Spleen (tissue), 11 donors: Measurements from ENCODE around the gene SIRPB2. TPM values are rescaled to one million over a fixed set of nuclear protein-coding genes. Genes with fewer than 3 reads are reported as not detected.

ENCODE experiments used
- DNase-seq: peaks from one replicate; pipeline ENCODE4 v3.0.0-alpha.2; 2020
- H3K27ac ChIP-seq, 8 donors: fragments of 200-600 bp; sonication (generic) in 7 of 8; 1 replicate in 4 of 8; 2 replicates in 4 of 8; pipeline versions ENCODE4 v1.5.0 to v1.8.0; 2016 to 2021; ENCODE audit warnings: inconsistent platforms in 4 of 8, mild to moderate bottlenecking in 4 of 8, moderate library complexity in 1 of 8
- H3K27me3 ChIP-seq, 7 donors: fragments of 200-600 bp; sonication (generic) in 6 of 7; replicated peaks in 1 of 7; 1 replicate in 4 of 7; 2 replicates in 3 of 7; pipeline versions ENCODE4 v1.5.0 to v1.8.0; 2016 to 2021; ENCODE audit warnings: inconsistent platforms in 3 of 7, mild to moderate bottlenecking in 1 of 7
- H3K36me3 ChIP-seq, 6 donors: fragments of 200-600 bp; sonication (generic) in 5 of 6; 1 replicate in 4 of 6; 2 replicates in 2 of 6; pipeline versions ENCODE4 v1.5.0 to v1.8.0; 2016 to 2021; ENCODE audit warnings: inconsistent platforms in 2 of 6
- H3K4me1 ChIP-seq, 6 donors: fragments of 200-600 bp; sonication (generic) in 5 of 6; 1 replicate in 3 of 6; 2 replicates in 3 of 6; pipeline versions ENCODE4 v1.5.0 to v1.8.0; 2016 to 2021; ENCODE audit warnings: inconsistent platforms in 3 of 6
- H3K4me3 ChIP-seq, 8 donors: fragments of 200-600 bp; sonication (generic) in 7 of 8; 1 replicate in 4 of 8; 2 replicates in 4 of 8; pipeline versions ENCODE4 v1.5.0 to v1.8.0; 2016 to 2021; ENCODE audit warnings: inconsistent platforms in 4 of 8, mild to moderate bottlenecking in 4 of 8, moderate library complexity in 2 of 8
- H3K9me3 ChIP-seq, 8 donors: fragments of 200-600 bp; sonication (generic) in 7 of 8; 1 replicate in 4 of 8; 2 replicates in 4 of 8; pipeline versions ENCODE4 v1.5.0 to v1.8.0; 2016 to 2021; ENCODE audit warnings: inconsistent platforms in 4 of 8
- CTCF ChIP-seq, 11 experiments: fragments of 200-600 bp in 7 of 11; fragments of 450-650 bp in 4 of 11; sonication (generic) in 4 of 11; IDR thresholded peaks in 8 of 11; conservative IDR thresholded peaks in 3 of 11; 1 replicate in 7 of 11; 2 replicates in 4 of 11; pipeline versions ENCODE4 v1.4.0 to v1.8.0; 2016 to 2021; ENCODE audit warnings: antibody characterized with exemption in 11 of 11, inconsistent platforms in 4 of 11, mild to moderate bottlenecking in 1 of 11
- POLR2A ChIP-seq, 3 donors: fragments of 450-650 bp; IDR thresholded peaks; one replicate each; pipeline ENCODE4 v1.5.1; 2017; ENCODE audit warnings: antibody characterized with exemption in 3 of 3, mild to moderate bottlenecking in 1 of 3
- POLR2AphosphoS5 ChIP-seq, 3 donors: sonication (generic); formaldehyde crosslinking; IDR thresholded peaks; one replicate each; pipeline ENCODE4 v1.5.1; 2017; ENCODE audit warnings: antibody characterized with exemption in 3 of 3
- WGBS, 5 donors: extraction: QIAGEN DNeasy Blood & Tissue Kit in 3 of 5; methylation state at CpG; one replicate each; pipeline versions ENCODE4 v1.1.5 to v1.1.7; 2013 to 2018; 5-methylcytosine and 5-hydroxymethylcytosine counted together
- intact Hi-C: fragments of 100-400 bp; cut with DNase I; formaldehyde crosslinking; loops from one replicate; pipeline ENCODE4 v1.15.0; 2023; ENCODE audit warnings: low total_unique reads
- polyA plus RNA-seq, 3 donors: library from polyadenylated mRNA; stranded (reverse); fragments of 200-250 nt; gene quantifications; one replicate each; pipeline ENCODE4 v1.2.1, GENCODE V29; 2013
- total RNA-seq, 7 donors: library from RNA; depleted of rRNA in 3 of 7; stranded (reverse); fragments of >200 nt in 3 of 7; fragmentation: NEBNext Ultra II Directional in 4 of 7; extraction: Animal tissue kit (Norgen Biotek cat#: 25700) in 4 of 7; gene quantifications; one replicate each; pipeline versions ENCODE4 v1.1.0 to v1.2.1, GENCODE V29; 2016 to 2021
- donor health status: healthy with polysubstance abuse.
- donor health status: DM: no; HTN: no; CAD: no; lungs with moderate emphysema.
- donor health status: DM: no; HTN: no; CAD: no.
- donor health status: Bipolar disorder and iron deficiency.
- donor health status: healthy.
- donor health status: DM: no; HTN: no; CAD: no.
- donor health status: DM: yes; HTN: yes; CAD: no.

SIRPB2 gene
- total and polyA plus RNA-seq, 10 donors = 2.1 to 92.2 (median 31.4) TPM

GRCh38 chr20:1474817-1475603, 16.2 kb downstream of the SIRPB2 start:
- H3K36me3 ChIP-seq = peaks cover 0 to 78% (median 0%) of the 10 kb centered on the region in 6 donors
- H3K27me3 ChIP-seq = peaks cover 0 to 3% (median 0%) of the 10 kb centered on the region in 7 donors
- no peaks in the 10 kb centered on the region for H3K9me3 ChIP-seq
- intact Hi-C loops = no loop called here
- TF ChIP-seq POLR2AphosphoS5 (IDR thresholded peaks at IDR 0.05) (no peak), POLR2A (IDR thresholded peaks at IDR 0.05) (no peak), CTCF (IDR thresholded peaks at IDR 0.05 in 8 of 11, conservative IDR thresholded peaks at IDR 0.05 in 3 of 11) (peak in 4 of 11 experiments; percentile 13 to 32 (median 18))
- H3K4me1 ChIP-seq = peaks cover 0 to 42% (median 22%) of the 10 kb centered on the region in 6 donors
- WGBS, 5 donors = 85 to 98% (median 90%) methylated on average over 4 of the region's 4 CpGs
- DNase-seq = no peak
- no peak overlapping the region for H3K4me3 ChIP-seq
- no peak overlapping the region for H3K27ac ChIP-seq

- WGBS, 5 donors = 94 to 97% (median 96%) methylated on average over 8 of the region's 8 CpGs
- no peak overlapping the region for H3K4me3 ChIP-seq
- no peak overlapping the region for H3K27ac ChIP-seq
- no peaks in the 10 kb centered on the region for H3K9me3 ChIP-seq
- no peak for DNase-seq
- no peaks in the 10 kb centered on the region for H3K27me3 ChIP-seq
- TF ChIP-seq CTCF (IDR thresholded peaks at IDR 0.05 in 8 of 11, conservative IDR thresholded peaks at IDR 0.05 in 3 of 11) (no peak), POLR2AphosphoS5 (IDR thresholded peaks at IDR 0.05) (no peak), POLR2A (IDR thresholded peaks at IDR 0.05) (no peak)
- peaks cover 4 to 49% (median 28%) of the 10 kb centered on the region in 6 donors for H3K4me1 ChIP-seq
- peaks cover 0 to 71% (median 0%) of the 10 kb centered on the region in 6 donors for H3K36me3 ChIP-seq
- intact Hi-C loops = no loop called here
These were observed 16.9 kb downstream of the SIRPB2 start for GRCh38 chr20:1474325-1474724.

- intact Hi-C loops = no loop called here
- Histone ChIP-seq H3K27ac (peak overlapping the region in 6 of 8 donors; percentile 22 to 96 (median 59)), H3K27me3 (no peaks in the 10 kb centered on the region), H3K36me3 (peaks cover 0 to 63% (median 0%) of the 10 kb centered on the region in 6 donors), H3K4me3 (peak overlapping the region in 1 of 8 donors; percentile 7), H3K4me1 (peaks cover 4 to 57% (median 33%) of the 10 kb centered on the region in 6 donors), H3K9me3 (no peaks in the 10 kb centered on the region)
- TF ChIP-seq POLR2AphosphoS5 (IDR thresholded peaks at IDR 0.05) = no peak
- no peak for TF ChIP-seq POLR2A (IDR thresholded peaks at IDR 0.05)
- no peak for TF ChIP-seq CTCF (IDR thresholded peaks at IDR 0.05 in 8 of 11, conservative IDR thresholded peaks at IDR 0.05 in 3 of 11)
- 87 to 91% (median 89%) methylated on average over 13 of the region's 13 CpGs for WGBS, 5 donors
- DNase-seq = no peak
These were observed 17.7 kb downstream of the SIRPB2 start for GRCh38 chr20:1473246-1474220.
